ENCODE data around the gene SHC4. TPM values are rescaled to one million over a fixed set of nuclear protein-coding genes. Genes with fewer than 3 reads are reported as not detected.
A peak's percentile ranks its signal among the peaks of the same experiment; 100 is the strongest.

SHC4 gene, protein sequence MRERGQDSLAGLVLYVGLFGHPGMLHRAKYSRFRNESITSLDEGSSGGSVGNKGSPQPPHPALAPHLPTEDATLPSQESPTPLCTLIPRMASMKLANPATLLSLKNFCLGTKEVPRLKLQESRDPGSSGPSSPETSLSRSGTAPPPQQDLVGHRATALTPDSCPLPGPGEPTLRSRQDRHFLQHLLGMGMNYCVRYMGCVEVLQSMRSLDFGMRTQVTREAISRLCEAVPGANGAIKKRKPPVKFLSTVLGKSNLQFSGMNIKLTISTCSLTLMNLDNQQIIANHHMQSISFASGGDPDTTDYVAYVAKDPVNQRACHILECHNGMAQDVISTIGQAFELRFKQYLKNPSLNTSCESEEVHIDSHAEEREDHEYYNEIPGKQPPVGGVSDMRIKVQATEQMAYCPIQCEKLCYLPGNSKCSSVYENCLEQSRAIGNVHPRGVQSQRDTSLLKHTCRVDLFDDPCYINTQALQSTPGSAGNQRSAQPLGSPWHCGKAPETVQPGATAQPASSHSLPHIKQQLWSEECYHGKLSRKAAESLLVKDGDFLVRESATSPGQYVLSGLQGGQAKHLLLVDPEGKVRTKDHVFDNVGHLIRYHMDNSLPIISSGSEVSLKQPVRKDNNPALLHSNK
- total RNA-seq = 1 to 10 TPM; 3.7 to 4.1 TPM

DNA sequence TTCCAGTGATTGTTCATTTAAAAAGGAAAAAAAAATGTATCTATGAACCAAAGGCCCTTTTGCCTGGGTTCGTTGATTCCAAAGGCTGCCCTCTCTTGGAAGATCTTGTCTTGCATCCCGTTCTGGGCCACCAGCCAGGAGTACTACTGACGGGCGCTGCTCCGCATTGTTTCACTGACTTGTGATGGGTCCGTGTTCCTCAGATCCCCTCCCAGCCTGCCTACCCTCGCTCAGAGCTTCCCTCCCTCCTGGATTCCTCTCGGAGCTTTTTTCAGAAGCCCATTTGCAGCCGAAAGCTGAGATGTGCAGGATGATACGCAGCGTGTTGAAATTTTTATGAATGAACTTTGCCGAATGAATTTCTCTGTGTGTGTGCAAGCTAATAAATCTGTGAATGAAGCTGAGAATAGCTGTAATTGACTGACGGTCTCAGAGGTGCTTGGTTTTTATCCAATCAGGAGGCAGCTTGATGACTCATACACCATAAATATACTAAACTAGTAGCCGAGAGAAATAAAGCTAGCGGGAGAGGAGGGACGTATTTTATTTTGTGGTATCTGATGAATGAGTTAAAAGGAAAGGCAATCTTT, at the start of gene SHC4:
Gene SHC4 (minus strand): TSS at position 396 of the 590 bp plus-strand sequence. CDS start 904 bp downstream, outside the sequence.
- Mint-ChIP-seq H3K27me3 (peaks cover 74% of the 10 kb centered on the region), H3K4me1 (peaks cover 37% of the 10 kb centered on the region), H3K36me3 (peaks cover 9% of the 10 kb centered on the region), H3K9me3 (peaks cover 2% of the 10 kb centered on the region), H3K4me3 (peak within 1 kb of the TSS; percentile 85), H3K27ac (peak within 1 kb of the TSS; percentile 82)
- peak; percentile 14 for DNase-seq

GRCh38 chr15:48999314-48999713, 35.6 kb upstream of the SHC4 start:
- Mint-ChIP-seq H3K4me1 (no peaks in the 10 kb centered on the region), H3K36me3 (peaks cover 24% of the 10 kb centered on the region), H3K27ac (no peak overlapping the region), H3K27me3 (no peaks in the 10 kb centered on the region), H3K9me3 (peaks cover 11% of the 10 kb centered on the region), H3K4me3 (no peak overlapping the region)
- DNase-seq = no peak

DNA sequence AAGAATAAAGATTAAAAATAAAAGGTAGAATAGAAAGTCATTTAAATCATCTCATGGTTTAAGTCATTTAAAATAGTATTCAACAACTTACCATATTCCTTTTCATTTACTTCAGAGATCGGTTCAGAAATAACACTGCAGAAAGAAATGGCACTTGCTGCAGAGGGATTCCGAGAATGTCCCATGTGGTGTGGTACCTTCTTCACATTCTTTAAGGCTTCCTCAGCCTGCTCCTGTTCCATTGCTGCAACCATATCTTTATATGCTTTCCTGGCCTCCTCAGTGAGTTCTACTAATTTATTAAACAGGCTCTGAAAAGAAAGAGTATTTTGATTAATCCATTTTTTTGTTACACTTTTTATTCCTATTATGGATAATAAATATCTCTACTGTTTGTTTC, 32.6 kb upstream of the SHC4 start:
- no peak for DNase-seq

GRCh38 chr15:48993380-48993779, 29.7 kb upstream of the SHC4 start:
- Mint-ChIP-seq H3K27ac (no peak overlapping the region), H3K36me3 (peaks cover 18% of the 10 kb centered on the region), H3K27me3 (no peaks in the 10 kb centered on the region), H3K9me3 (no peaks in the 10 kb centered on the region), H3K4me3 (no peak overlapping the region), H3K4me1 (no peaks in the 10 kb centered on the region)
- no peak for DNase-seq

More for the DNA sequence above, 32.6 kb upstream of the SHC4 start:
- H3K4me1 Mint-ChIP-seq = no peaks in the 10 kb centered on the region
- no peaks in the 10 kb centered on the region for H3K9me3 Mint-ChIP-seq
- no peaks in the 10 kb centered on the region for H3K27me3 Mint-ChIP-seq
- H3K27ac Mint-ChIP-seq = no peak overlapping the region
- no peak overlapping the region for H3K4me3 Mint-ChIP-seq
- peaks cover 19% of the 10 kb centered on the region for H3K36me3 Mint-ChIP-seq

GRCh38 chr15:48992545-48992944, 28.8 kb upstream of the SHC4 start:
- Mint-ChIP-seq H3K9me3 (no peaks in the 10 kb centered on the region), H3K4me3 (no peak overlapping the region), H3K27ac (no peak overlapping the region), H3K27me3 (no peaks in the 10 kb centered on the region), H3K36me3 (peaks cover 17% of the 10 kb centered on the region), H3K4me1 (no peaks in the 10 kb centered on the region)
- no peak for DNase-seq

- peaks cover 13% of the 10 kb centered on the region for H3K36me3 Mint-ChIP-seq
Measured at GRCh38 chr15:48992096-48992495, 28.4 kb upstream of the SHC4 start.

DNA sequence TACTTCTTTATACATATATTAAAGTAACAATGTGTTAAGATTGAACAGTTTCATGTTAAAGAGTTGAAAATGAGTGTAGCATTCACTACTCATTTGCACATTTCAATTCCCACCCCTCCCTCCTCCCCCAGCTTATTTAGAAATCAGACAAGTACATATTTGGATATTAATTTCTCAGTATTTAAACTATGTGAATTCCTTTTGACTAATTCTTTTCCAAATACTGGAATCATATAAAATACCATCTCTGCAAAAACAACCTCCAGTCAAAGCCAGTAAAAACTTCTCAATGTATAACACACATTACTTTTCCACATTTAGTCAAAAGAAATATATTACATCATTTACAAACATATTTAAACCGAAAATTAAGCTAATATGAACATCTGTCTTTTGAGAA, 25.5 kb upstream of the SHC4 start:
- Mint-ChIP-seq H3K27me3 (no peaks in the 10 kb centered on the region), H3K9me3 (no peaks in the 10 kb centered on the region), H3K4me1 (no peaks in the 10 kb centered on the region), H3K4me3 (no peak overlapping the region), H3K36me3 (peaks cover 10% of the 10 kb centered on the region), H3K27ac (no peak overlapping the region)
- DNase-seq = no peak

More at GRCh38 chr15:48992096-48992495, 28.4 kb upstream of the SHC4 start:
- Mint-ChIP-seq H3K9me3 (no peaks in the 10 kb centered on the region), H3K27ac (no peak overlapping the region), H3K4me3 (no peak overlapping the region), H3K27me3 (no peaks in the 10 kb centered on the region), H3K4me1 (no peaks in the 10 kb centered on the region)
- DNase-seq = no peak

DNA sequence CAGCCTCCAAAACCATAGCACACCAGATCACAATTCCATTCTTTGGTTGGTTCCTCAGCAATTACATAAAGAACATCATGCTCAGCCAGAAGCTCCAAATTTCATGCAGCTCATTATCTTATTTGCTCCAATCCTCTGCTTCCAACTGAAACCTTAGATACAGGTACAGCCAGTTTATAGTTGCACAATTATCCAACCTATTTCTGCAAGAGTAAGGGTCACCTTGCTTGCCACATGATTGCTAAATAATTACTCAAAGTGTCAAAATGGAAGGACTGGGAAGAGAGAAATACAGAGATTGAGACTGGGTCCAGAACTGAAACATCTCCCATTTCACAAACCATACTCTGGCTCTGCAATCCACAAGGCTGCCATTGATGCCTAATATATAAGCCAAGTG, 23.4 kb upstream of the SHC4 start:
- Mint-ChIP-seq H3K9me3 (no peaks in the 10 kb centered on the region), H3K27me3 (no peaks in the 10 kb centered on the region), H3K27ac (no peak overlapping the region), H3K36me3 (peaks cover 3% of the 10 kb centered on the region), H3K4me3 (no peak overlapping the region), H3K4me1 (no peaks in the 10 kb centered on the region)
- DNase-seq = no peak

DNA sequence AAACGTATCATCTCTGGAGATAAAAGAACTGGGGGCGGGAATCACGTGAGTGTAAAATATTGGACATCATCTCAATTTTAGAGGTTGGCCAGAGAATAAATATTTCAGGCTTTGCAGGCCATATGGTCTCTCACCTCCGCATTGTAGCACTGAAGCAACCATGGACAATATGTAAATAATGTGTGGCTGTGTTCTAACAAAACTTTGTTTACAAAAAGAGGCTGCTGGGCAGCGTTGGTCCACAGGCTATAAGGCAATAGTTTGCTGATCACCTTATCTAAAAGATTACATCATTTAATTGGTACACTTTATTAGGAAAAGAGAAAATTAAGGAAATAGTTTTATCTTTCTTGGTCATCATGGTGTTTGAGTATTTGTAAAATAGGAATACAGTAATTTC, 22.5 kb upstream of the SHC4 start:
- Mint-ChIP-seq H3K4me3 (no peak overlapping the region), H3K9me3 (no peaks in the 10 kb centered on the region), H3K4me1 (no peaks in the 10 kb centered on the region), H3K27ac (no peak overlapping the region), H3K27me3 (peaks cover 6% of the 10 kb centered on the region), H3K36me3 (peaks cover 3% of the 10 kb centered on the region)
- DNase-seq = no peak

DNA sequence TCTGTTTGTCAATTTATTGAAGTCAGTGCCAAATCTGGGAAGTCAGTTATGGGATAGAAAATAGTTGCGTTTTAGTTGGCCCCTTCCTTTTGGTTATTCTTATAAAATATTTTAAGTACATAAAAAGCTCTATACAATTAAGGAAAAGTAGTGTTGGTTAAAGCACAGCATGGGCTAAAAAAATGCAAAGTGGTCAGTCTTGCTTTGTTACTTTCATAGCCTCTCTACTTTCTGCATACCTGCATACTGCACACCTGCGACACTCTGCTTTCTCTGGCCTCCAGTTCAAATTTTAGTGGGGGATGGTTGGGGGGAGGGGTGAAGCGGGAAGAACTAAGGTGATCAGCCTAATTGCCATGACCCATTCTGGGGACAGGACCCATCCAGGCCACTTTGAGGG, 21.8 kb upstream of the SHC4 start:
- no peak overlapping the region for H3K27ac Mint-ChIP-seq
- no peaks in the 10 kb centered on the region for H3K4me1 Mint-ChIP-seq
- H3K9me3 Mint-ChIP-seq = no peaks in the 10 kb centered on the region
- H3K27me3 Mint-ChIP-seq = peaks cover 8% of the 10 kb centered on the region
- no peak overlapping the region for H3K4me3 Mint-ChIP-seq
- no peak for DNase-seq
- H3K36me3 Mint-ChIP-seq = peaks cover 3% of the 10 kb centered on the region

- Mint-ChIP-seq H3K9me3 (no peaks in the 10 kb centered on the region), H3K36me3 (no peaks in the 10 kb centered on the region), H3K27ac (no peak overlapping the region), H3K27me3 (peaks cover 13% of the 10 kb centered on the region), H3K4me1 (no peaks in the 10 kb centered on the region), H3K4me3 (no peak overlapping the region)
- no peak for DNase-seq
Measured at GRCh38 chr15:48984811-48985352, 21.2 kb upstream of the SHC4 start.

DNA sequence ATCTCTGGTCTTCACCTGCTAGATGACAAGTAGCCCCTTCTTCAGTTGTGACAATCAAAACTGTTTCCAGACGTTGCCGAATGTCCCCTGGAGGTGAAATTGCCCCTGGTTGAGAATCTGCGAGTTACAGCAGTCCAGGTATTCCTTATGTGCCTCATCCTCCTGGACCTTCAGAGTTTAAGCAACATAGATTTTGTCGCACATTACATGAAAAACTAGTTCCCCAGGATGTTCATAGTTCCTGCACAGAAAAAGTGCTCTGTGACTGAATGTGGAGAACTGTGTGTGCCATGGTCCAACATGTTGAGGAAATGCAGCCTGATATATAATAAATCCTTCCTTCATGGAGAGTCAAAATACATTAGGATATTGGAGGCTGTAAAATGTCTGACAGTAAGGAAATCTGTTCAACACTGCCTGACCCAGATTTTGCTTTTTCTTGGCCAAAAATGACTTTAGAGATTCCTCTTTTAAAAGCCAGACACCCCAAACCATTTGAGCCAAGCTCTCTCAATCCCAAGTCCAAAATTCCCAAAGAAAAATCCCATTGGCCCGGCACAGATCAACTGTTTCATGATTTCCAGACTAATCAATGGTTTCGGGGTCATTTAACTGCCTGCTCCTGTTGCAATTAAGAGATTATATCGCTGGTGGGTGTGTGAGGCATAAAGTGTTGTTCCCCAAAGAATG, 20.4 kb upstream of the SHC4 start:
- Mint-ChIP-seq H3K4me3 (no peak overlapping the region), H3K27me3 (peaks cover 17% of the 10 kb centered on the region), H3K36me3 (no peaks in the 10 kb centered on the region), H3K4me1 (no peaks in the 10 kb centered on the region), H3K9me3 (no peaks in the 10 kb centered on the region), H3K27ac (no peak overlapping the region)
- DNase-seq = no peak

DNA sequence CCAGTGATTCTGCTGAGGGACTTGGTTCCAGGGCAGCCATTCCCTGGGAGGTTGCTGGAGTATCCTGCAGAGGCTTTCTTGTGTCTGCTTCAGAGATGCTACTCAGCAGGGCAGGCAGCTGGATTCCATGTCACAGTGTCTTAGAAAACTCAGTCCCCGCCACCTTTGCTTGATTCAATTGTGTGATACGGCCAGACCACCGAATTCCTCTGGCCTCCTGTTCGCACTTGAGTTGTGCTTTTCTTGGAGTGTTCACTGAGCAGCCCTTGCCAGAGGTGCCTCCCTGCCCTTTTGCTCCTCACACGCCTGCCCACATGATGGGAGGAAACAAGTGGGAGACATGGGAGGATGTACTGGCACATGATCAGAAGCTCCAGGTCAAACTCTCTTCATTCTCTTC, 19.6 kb upstream of the SHC4 start:
- no peak for DNase-seq
- H3K27ac Mint-ChIP-seq = no peak overlapping the region
- peaks cover 26% of the 10 kb centered on the region for H3K27me3 Mint-ChIP-seq
- no peaks in the 10 kb centered on the region for H3K36me3 Mint-ChIP-seq
- H3K4me1 Mint-ChIP-seq = no peaks in the 10 kb centered on the region
- H3K9me3 Mint-ChIP-seq = no peaks in the 10 kb centered on the region
- H3K4me3 Mint-ChIP-seq = no peak overlapping the region

GRCh38 chr15:48981941-48982340, 18.2 kb upstream of the SHC4 start:
- Mint-ChIP-seq H3K4me1 (no peaks in the 10 kb centered on the region), H3K4me3 (no peak overlapping the region), H3K36me3 (no peaks in the 10 kb centered on the region), H3K9me3 (no peaks in the 10 kb centered on the region), H3K27ac (no peak overlapping the region), H3K27me3 (peaks cover 33% of the 10 kb centered on the region)
- no peak for DNase-seq

- Mint-ChIP-seq H3K27me3 (peaks cover 46% of the 10 kb centered on the region), H3K27ac (no peak overlapping the region), H3K4me1 (peaks cover 7% of the 10 kb centered on the region), H3K36me3 (no peaks in the 10 kb centered on the region), H3K9me3 (no peaks in the 10 kb centered on the region), H3K4me3 (no peak overlapping the region)
- DNase-seq = no peak
Measured at GRCh38 chr15:48978638-48979037, 14.9 kb upstream of the SHC4 start.
